Left forelimb (tissue), 1 donor: ENCODE results near the gene ADARB2.

ENCODE experiments used
- DNase-seq: peaks from one replicate; pipeline ENCODE4 v3.0.0-alpha.2; 2018; ENCODE audit warnings: low spot score

Gene ADARB2

GRCh38 chr10:1615186-1615954 is 122.0 kb downstream of the ADARB2 start:
- DNase-seq: no peak

- DNase-seq: no peak
Measured at GRCh38 chr10:1613511-1613910, 123.8 kb downstream of the ADARB2 start.

GRCh38 chr10:1612908-1613307 is 124.4 kb downstream of the ADARB2 start:
- no peak for DNase-seq

GRCh38 chr10:1611936-1612550 is 125.3 kb downstream of the ADARB2 start:
- DNase-seq: no peak

- DNase-seq: no peak
Measured at GRCh38 chr10:1610986-1611770, 126.1 kb downstream of the ADARB2 start.

- no peak for DNase-seq
Measured at GRCh38 chr10:1609648-1609970, 127.7 kb downstream of the ADARB2 start.

GRCh38 chr10:1608851-1609647 is 128.3 kb downstream of the ADARB2 start:
- DNase-seq: no peak

- no peak for DNase-seq
Measured at GRCh38 chr10:1608408-1608807, 128.9 kb downstream of the ADARB2 start.

- DNase-seq: no peak
Measured at GRCh38 chr10:1607466-1607865, 129.9 kb downstream of the ADARB2 start.

- DNase-seq: no peak
Measured at GRCh38 chr10:1605999-1606940, 131.1 kb downstream of the ADARB2 start.

- no peak for DNase-seq
Measured at GRCh38 chr10:1605121-1605520, 132.2 kb downstream of the ADARB2 start.

- DNase-seq: no peak
Measured at GRCh38 chr10:1604246-1604645, 133.1 kb downstream of the ADARB2 start.

GRCh38 chr10:1603181-1603580 is 134.1 kb downstream of the ADARB2 start:
- no peak for DNase-seq

GRCh38 chr10:1602037-1602484 is 135.3 kb downstream of the ADARB2 start:
- no peak for DNase-seq

- DNase-seq: no peak
Measured at GRCh38 chr10:1601406-1601805, 135.9 kb downstream of the ADARB2 start.

- no peak for DNase-seq
Measured at GRCh38 chr10:1600861-1601260, 136.5 kb downstream of the ADARB2 start.

- no peak for DNase-seq
Measured at GRCh38 chr10:1598393-1599153, 138.8 kb downstream of the ADARB2 start.

GRCh38 chr10:1597370-1598146 is 139.8 kb downstream of the ADARB2 start:
- DNase-seq: no peak

GRCh38 chr10:1596482-1597099 is 140.7 kb downstream of the ADARB2 start:
- no peak for DNase-seq
